Measurements from ENCODE around the gene ZMYND8.

DNA sequence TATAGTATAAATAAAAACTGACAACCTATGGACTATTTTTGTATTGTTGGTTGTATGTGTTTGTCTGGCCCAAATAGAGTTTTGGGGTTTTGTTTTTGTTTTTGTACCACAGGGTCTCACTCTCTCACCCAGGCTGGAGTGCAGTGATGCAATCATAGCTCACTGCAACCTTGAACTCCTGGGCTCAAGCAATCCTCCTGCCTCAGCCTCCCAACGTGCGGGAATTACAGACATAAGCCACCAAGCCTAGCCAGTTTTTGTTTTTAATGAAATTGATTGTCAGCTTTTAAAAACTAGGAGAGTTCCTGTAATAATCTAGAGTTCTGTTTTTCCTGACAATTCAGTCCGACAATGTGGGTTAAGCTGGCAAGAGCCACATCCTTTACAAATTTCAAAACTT, 98.7 kb downstream of the ZMYND8 start:
- no peak for TF ChIP-seq GLIS1 (tag by site-specific recombination; IDR thresholded peaks at IDR 0.05)
- no peak for TF ChIP-seq ZNF184 (tag by site-specific recombination; IDR thresholded peaks at IDR 0.05)
- TF ChIP-seq ZNF2 (tag by site-specific recombination; IDR thresholded peaks at IDR 0.05): no peak
- no peak for TF ChIP-seq ZNF558 (tag by site-specific recombination; IDR thresholded peaks at IDR 0.05)
- no peak for TF ChIP-seq BCL11A (tag by site-specific recombination; IDR thresholded peaks at IDR 0.05; ENCODE audit: low read depth)
- no peak for TF ChIP-seq HOXA7 (CRISPR knock-in tag; IDR thresholded peaks at IDR 0.05; ENCODE audit: borderline replicate concordance)
- no peak for TF ChIP-seq ZNF121 (tag by site-specific recombination; IDR thresholded peaks at IDR 0.05)
- no peak for TF ChIP-seq ZNF585B (tag by site-specific recombination; IDR thresholded peaks at IDR 0.05)

All from HEK293 (cell line).